Activated CD4-positive, alpha-beta T cell treated with anti-CD3 and anti-CD28 coated beads for 1 hour (primary cell): ENCODE data around the gene HDGFL2.

Experiments
- DNase-seq: peaks from one replicate; pipeline ENCODE4 v3.0.0-alpha.2; 2020

The HDGFL2 gene

GRCh38 chr19:4445963-4446703 lies 26.0 kb upstream of the HDGFL2 start:
- DNase-seq, result no peak

- no peak for DNase-seq
These were observed 25.3 kb upstream of the HDGFL2 start for GRCh38 chr19:4446704-4447200.

- no peak for DNase-seq
These were observed 24.6 kb upstream of the HDGFL2 start for GRCh38 chr19:4447327-4448146.

GRCh38 chr19:4448147-4448985 lies 23.7 kb upstream of the HDGFL2 start:
- DNase-seq, result no peak

GRCh38 chr19:4449022-4449638 lies 23.0 kb upstream of the HDGFL2 start:
- DNase-seq, result no peak

GRCh38 chr19:4449639-4450028 lies 22.5 kb upstream of the HDGFL2 start:
- DNase-seq, result no peak

GRCh38 chr19:4452230-4452990 lies 19.7 kb upstream of the HDGFL2 start:
- DNase-seq, result no peak

GRCh38 chr19:4453232-4454179 lies 18.6 kb upstream of the HDGFL2 start:
- no peak for DNase-seq

- no peak for DNase-seq
These were observed 17.1 kb upstream of the HDGFL2 start for GRCh38 chr19:4454747-4455718.

GRCh38 chr19:4455719-4456475 lies 16.2 kb upstream of the HDGFL2 start:
- DNase-seq, result no peak

- DNase-seq, result no peak
These were observed 15.6 kb upstream of the HDGFL2 start for GRCh38 chr19:4456476-4456842.

- DNase-seq, result no peak
These were observed 15.0 kb upstream of the HDGFL2 start for GRCh38 chr19:4456843-4457653.

GRCh38 chr19:4457654-4458395 lies 14.3 kb upstream of the HDGFL2 start, which contains the start of gene UBXN6:
Gene UBXN6 (minus strand): TSS chr19:4457794. CDS start chr19:4457697, 97 bp downstream.
- DNase-seq, result peak; percentile 95

GRCh38 chr19:4464815-4465581 lies 7.1 kb upstream of the HDGFL2 start:
- DNase-seq, result no peak

- DNase-seq, result no peak
These were observed 4.3 kb upstream of the HDGFL2 start for GRCh38 chr19:4467835-4468234.
